Stimulated activated naive CD8-positive, alpha-beta T cell treated with anti-CD3 and anti-CD28 coated beads, Interleukin-15, Interleukin-2, amounts not matched to agents 100 U/mL and 50 U/mL, for 24 hours (primary cell): Measurements from ENCODE around the gene ARID3C.

ENCODE experiments used
- ATAC-seq: fragments of 150-1000 bp; cut with Tn5 transposase; one replicate; pipeline ENCODE4 v1.10.0; 2021
- DNase-seq: peaks from one replicate; pipeline ENCODE4 v3.0.0; 2021

ARID3C gene

DNA sequence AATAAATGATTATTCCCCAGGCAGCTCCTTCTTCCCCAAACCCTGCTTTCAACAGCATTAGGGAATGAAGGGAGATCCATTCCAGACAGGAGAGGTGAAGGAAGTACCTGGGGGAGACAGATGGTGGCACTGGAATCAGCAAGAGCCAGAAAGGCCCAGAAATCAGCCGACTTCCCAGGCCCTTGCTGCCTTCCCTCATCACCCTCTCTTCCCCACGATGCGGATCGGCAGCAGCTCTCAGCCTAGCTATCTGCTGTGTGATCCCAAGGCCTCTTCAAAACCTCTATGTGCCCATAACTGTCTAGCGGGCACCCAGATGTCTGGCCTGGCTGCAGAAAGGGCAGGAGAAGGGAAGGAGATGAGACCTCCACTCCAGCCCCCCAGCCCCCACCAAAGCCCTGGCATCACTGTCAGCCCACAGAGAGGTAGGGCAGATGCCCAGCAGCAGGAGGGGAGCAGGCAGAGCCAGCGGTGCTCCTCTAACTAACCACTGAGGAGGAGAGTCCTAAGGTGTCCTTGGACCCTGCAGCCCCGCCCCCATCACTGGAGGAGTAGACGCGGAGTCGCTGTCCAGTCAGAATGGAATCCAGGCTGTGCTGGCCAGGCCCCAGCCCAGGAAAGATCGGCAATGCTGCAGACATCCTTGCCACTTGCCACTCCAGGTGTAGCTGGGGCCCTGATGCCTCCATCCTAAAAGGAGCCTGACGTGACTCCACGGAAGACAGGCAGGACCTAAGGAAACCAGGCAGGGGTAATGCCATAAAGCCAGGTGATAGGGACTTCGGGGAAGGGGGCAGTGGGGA, 52.1 kb downstream of the ARID3C start:
- DNase-seq (no peak), ATAC-seq (no peak)

DNA sequence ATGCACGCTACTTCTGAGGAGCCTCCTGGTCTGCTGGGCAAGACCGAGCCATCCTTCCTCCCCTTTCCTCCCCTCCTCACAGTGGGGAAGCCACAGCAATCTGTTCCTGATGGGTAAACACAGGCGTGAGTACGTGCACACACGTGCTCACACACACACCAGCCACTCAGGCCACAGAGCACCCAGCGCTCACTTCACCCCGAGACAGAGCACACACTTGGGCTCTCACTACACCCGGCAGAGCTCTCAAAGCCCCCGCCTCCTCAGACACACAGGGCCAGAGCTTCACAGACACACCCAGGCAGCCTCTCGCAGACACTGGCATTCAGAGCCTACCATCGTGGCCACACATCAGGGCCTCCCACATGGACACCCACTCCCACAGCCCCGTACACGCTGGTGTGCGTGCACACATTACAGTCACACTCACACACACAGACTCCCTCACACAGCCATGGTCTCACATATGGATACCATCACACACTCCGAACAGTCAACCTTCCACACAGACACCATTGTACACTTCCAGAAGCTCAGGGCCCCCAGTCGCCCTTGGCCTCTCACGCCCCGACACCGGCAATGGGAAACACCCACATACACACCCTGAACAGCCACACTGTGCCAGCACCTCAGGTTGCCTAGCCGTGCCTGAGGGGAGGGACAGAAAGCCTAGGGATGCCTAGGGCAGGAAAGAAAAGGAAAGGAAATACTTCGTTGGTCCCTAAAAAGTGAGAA, 52.8 kb downstream of the ARID3C start:
- DNase-seq (no peak), ATAC-seq (no peak)

DNA sequence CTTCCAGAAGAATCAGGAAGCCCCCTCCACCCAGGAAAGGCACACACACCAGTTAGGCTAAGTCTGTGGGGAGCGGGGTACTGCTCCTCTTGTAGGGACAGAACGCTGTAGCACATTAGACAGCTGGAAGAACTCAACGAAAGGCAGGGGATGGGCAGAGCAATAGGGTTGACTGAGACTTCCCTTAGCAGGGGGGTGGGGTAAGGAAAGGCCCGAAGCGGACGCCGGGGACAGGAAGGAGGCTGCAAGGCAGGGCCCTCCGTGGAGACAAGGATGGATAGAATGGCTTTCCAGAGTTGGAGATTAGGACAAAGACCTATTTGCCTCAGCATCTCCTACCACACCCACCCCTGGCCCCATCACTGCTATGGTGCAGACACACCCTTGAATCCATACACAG, 53.6 kb downstream of the ARID3C start:
- ATAC-seq (no peak), DNase-seq (no peak)

DNA sequence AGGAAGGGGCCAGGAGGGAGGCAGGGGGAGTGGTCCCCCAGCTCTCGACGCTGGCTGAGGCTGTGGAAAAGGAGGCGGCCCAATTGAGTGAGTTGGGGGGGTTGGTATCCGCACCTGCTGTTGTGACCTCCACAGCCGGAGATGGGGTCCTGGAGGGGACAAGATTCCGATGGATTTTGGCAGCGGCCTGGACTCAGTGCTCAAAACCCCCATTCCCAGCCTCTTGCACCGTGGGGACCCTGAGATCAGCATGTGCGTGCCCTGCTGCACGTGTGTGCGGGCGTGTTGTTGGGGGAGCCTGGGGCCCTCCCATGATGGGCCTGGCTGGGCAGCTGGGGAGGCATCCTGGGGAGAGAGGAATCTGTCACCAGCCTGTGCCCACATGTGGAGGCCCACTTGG, 54.3 kb downstream of the ARID3C start:
- ATAC-seq (no peak), DNase-seq (no peak)

DNA sequence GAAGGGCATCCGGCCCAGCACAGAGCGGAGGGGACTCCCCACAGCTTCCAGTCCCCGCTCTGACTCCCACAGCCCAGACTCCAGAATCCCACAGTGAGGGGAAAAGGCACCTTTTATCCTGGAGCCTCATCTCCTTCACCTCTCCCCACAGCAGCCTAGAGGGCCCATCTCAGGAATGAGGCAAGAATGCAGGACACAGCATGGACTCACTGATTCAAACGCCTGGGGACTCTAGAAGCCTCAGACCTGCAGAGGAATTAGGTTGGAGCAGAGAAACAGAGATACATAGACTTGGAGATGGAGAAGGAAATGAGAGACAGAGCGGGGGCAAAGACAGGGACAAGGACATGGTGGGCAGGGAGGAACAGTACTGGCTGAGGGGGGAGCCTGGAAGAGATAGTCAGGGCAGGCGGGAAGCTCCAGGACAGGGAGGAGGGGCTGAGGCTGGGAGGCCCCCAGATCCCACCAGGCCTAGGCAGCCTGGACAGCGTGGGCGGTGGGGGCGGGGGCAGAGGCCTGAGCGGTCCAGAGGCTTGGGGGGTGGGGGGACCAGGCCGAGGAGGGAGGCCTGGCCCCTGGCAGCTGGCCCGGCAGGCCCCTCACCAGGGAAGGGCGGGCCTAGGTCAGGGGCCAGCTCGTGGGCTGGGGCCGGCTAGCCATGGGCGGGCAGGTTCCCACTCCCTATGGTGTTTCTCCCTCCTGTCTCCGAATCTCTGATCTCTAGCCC, 55.1 kb downstream of the ARID3C start:
- DNase-seq (no peak), ATAC-seq (no peak)

DNA sequence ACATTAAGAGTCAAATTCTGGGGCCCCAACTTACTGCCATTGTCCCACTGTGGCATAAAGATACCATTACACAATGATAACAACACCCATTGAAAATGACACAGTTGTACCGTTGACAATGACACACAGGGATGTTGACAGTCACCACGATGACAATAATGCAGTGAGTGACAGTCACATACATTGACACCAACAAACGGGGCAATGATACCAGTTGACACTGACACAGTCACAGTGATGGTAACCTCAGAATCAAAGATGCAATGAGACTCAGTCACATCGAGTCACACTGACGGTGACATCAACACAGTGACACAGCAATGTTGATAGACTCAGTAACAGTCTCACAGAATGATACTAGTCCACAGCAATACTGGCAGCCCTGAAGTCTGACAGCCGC, 56.2 kb downstream of the ARID3C start:
- ATAC-seq: no peak
- no peak for DNase-seq

DNA sequence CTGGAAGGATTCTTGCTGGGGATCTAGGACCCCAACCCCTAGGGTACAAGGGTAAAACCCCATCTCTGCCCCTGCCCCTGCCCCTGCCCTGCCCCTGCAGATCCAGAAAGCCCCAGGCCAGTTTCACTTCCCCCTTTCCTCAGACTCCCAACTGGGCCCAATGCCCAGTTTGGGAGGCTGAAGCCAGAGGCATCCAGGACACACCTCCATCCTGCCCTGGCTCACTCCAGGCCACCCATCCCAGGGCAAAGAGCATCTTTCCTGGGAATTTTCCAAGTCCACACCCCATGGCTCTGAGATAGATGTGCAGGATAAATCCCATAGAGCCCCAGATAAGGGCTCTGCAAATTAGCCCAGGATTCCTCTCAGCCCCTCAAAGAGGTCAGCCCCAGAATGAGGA, 56.8 kb downstream of the ARID3C start:
- no peak for ATAC-seq
- no peak for DNase-seq

DNA sequence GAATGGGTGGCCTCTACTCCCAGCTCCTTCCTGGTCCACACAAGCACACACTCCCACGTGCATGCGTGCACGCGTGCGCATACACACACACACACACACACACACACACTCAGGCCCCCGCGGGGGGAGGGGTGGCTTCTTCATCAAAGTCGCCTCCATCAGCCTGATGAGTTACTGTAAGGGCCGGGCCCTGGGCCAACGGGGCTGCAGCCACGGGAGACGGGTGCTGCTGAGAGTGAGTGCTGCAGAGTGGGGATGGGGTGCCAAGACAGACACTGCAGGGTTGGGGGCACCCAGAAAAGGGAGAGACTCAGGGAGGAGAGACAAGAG, 57.4 kb downstream of the ARID3C start:
- no peak for DNase-seq
- ATAC-seq: no peak
